Chondrocyte (in vitro differentiated cells): Measurements from ENCODE around the gene CPB2. TPM values are rescaled to one million over a fixed set of nuclear protein-coding genes. Genes with fewer than 3 reads are reported as not detected.

ENCODE experiments used
- DNase-seq: peaks from one replicate; pipeline ENCODE4 v3.0.0; 2021; ENCODE audit warnings: mixed read lengths, low spot score
- H3K27ac Mint-ChIP-seq: one replicate; pipeline ENCODE4 v1.8.0; 2021; ENCODE audit warnings: mild to moderate bottlenecking, moderate library complexity, mixed read lengths; ENCODE audit not compliant: unreplicated experiment
- H3K27me3 Mint-ChIP-seq: 2 replicates; pipeline ENCODE4 v1.8.0; 2021; ENCODE audit warnings: low read depth, mixed read lengths
- H3K36me3 Mint-ChIP-seq: 2 replicates; pipeline ENCODE4 v1.8.0; 2021; ENCODE audit warnings: low read depth, mixed read lengths
- H3K4me1 Mint-ChIP-seq: 2 replicates; pipeline ENCODE4 v1.8.0; 2021; ENCODE audit warnings: low read depth, mild to moderate bottlenecking, mixed read lengths
- H3K4me3 Mint-ChIP-seq: one replicate; pipeline ENCODE4 v1.8.0; 2021; ENCODE audit warnings: mild to moderate bottlenecking, moderate library complexity, mixed read lengths; ENCODE audit not compliant: unreplicated experiment
- H3K9me3 Mint-ChIP-seq: 2 replicates; pipeline ENCODE4 v1.8.0; 2021; ENCODE audit warnings: low read depth, mixed read lengths
- total RNA-seq: library from RNA; stranded (reverse); gene quantifications from 3 replicates; pipeline ENCODE4 v1.2.1, GENCODE V29; 2021
- TF ChIP-seq, protein P1 (sequence below): fragments of 200-600 bp; sonication (generic); IDR thresholded peaks from 2 replicates; pipeline ENCODE4 v1.5.0; 2021; ENCODE audit warnings: antibody characterized with exemption, mild to moderate bottlenecking, moderate library complexity

The CPB2 gene
- total RNA-seq, 1 donor from 2014 or later, result not detected

DNA sequence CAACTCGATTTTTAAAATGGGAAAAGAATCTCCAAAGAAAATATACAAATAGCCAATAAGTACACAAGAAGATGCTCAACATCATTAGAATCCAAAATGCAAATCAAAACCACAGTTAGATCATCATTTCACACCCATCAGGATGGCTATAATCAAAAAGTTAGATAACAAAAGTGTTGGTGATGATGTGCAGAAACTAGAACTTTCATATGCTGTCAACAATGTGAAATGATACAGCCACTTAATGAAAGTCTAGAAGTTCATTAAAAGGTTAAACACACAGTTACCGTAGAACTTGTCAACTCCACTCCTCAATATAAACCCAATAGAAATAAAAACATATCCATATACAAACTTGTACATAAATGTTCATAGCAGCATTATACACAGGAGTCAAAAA, 64.1 kb downstream of the CPB2 start:
- Mint-ChIP-seq H3K27me3 (no peaks in the 10 kb centered on the region), H3K27ac (peak overlapping the region; percentile 76), H3K9me3 (no peaks in the 10 kb centered on the region), H3K4me3 (no peak overlapping the region), H3K36me3 (peaks cover 5% of the 10 kb centered on the region), H3K4me1 (peaks cover 40% of the 10 kb centered on the region)
- TF ChIP-seq, protein P1, sequence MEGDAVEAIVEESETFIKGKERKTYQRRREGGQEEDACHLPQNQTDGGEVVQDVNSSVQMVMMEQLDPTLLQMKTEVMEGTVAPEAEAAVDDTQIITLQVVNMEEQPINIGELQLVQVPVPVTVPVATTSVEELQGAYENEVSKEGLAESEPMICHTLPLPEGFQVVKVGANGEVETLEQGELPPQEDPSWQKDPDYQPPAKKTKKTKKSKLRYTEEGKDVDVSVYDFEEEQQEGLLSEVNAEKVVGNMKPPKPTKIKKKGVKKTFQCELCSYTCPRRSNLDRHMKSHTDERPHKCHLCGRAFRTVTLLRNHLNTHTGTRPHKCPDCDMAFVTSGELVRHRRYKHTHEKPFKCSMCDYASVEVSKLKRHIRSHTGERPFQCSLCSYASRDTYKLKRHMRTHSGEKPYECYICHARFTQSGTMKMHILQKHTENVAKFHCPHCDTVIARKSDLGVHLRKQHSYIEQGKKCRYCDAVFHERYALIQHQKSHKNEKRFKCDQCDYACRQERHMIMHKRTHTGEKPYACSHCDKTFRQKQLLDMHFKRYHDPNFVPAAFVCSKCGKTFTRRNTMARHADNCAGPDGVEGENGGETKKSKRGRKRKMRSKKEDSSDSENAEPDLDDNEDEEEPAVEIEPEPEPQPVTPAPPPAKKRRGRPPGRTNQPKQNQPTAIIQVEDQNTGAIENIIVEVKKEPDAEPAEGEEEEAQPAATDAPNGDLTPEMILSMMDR, result no peak
- no peak for DNase-seq

DNA sequence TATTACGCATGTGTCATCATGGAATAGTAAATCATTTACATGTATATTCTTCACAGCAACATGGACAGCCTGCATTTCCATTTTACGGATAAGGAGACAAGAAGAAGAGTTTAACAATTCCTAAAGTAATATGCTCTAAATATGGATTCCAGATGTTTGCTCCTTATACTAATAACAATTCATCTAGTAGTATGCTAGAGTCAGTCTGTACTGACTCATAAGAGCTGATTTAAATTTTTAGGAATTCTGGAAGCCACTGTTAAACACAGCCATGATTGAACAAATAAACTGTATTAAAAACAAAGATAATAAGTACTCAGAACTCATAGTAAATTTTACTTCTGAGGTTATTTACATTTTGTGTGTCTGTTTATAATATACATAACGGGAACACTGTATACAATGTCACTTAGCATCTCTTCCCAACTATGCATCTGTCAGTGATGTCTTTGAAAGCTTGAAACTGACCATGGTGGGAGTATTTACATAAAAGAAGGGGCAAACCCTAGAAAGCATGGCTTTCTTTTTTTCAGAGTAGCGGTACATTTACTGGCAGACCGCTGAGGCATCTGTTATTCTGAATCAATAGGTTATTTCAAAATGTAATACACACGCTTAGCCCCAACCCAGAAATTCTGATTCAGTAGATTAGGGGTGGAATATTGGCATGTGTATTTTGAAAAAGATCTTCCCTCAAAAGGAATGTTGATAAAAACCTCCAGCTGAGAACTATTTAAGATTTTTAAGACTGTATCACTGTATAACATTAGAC, 65.2 kb downstream of the CPB2 start:
- H3K27me3 Mint-ChIP-seq, result no peaks in the 10 kb centered on the region
- H3K4me1 Mint-ChIP-seq, result peaks cover 33% of the 10 kb centered on the region
- TF ChIP-seq, protein P1, result no peak
- no peaks in the 10 kb centered on the region for H3K9me3 Mint-ChIP-seq
- H3K36me3 Mint-ChIP-seq, result peaks cover 5% of the 10 kb centered on the region
- H3K27ac Mint-ChIP-seq, result peak overlapping the region; percentile 5
- DNase-seq, result no peak
- no peak overlapping the region for H3K4me3 Mint-ChIP-seq

DNA sequence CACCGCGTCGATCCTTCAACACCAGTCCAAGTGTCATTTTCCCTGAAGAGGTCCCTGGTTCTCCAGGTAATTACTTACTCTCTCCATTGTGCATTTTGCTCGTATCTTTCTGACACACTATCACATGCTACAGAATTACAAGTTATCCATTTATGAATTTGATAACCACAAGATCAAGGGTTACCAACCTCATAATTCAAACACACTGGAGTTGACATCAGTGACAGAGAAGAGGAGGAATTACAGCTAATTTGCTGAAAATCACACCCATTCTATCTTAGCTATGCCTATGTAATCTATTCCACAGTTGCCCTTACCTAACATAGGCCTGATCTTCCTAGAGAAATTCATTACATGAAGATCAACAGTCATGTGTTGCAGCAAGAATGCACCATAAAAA, 66.5 kb downstream of the CPB2 start:
- Mint-ChIP-seq H3K4me3 (no peak overlapping the region), H3K4me1 (peaks cover 33% of the 10 kb centered on the region), H3K27ac (no peak overlapping the region), H3K27me3 (no peaks in the 10 kb centered on the region), H3K9me3 (peaks cover 7% of the 10 kb centered on the region), H3K36me3 (peaks cover 9% of the 10 kb centered on the region)
- TF ChIP-seq, protein P1, result no peak
- no peak for DNase-seq

DNA sequence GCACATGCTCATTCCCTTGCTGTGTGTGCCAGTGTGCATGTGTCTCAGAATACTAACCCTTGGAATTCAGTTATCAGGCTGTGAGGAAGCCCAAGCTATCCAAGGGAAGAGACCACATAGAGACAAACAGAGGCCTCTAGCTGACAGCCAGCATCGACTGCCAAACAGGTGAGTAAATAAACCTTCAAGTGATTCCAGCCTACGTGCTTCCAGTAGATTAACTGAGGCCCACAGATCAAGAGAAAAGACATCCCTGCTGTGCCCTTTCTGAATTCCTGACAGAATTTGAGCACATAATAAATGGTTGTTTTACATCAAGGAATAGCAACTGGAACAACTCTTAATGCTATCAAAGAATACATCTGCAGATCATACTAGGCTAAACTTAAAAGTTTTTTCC, 69.8 kb downstream of the CPB2 start:
- H3K9me3 Mint-ChIP-seq, result peaks cover 19% of the 10 kb centered on the region
- DNase-seq, result no peak
- no peak overlapping the region for H3K27ac Mint-ChIP-seq
- H3K4me3 Mint-ChIP-seq, result no peak overlapping the region
- H3K27me3 Mint-ChIP-seq, result no peaks in the 10 kb centered on the region
- peaks cover 15% of the 10 kb centered on the region for H3K36me3 Mint-ChIP-seq
- TF ChIP-seq, protein P1, result no peak
- peaks cover 10% of the 10 kb centered on the region for H3K4me1 Mint-ChIP-seq

DNA sequence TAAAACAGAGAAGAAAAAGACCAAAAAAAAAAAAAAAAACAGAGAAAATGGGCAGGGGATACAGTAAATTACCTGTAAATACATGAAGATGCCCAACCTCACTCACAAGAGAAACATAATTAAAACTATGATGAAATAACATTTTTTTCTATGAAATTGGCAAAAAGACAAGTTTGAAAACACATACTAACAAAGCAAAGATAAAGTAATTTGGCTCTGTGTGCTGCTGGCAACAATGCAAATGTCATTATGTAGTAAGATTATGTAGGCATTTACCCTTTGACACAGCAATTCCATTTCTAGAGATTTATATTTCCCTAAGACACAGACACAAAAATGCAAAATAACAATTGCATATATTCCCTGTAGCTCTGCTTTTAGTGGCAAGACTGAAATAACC, 72.5 kb downstream of the CPB2 start:
- TF ChIP-seq, protein P1, result no peak
- no peak for DNase-seq
- Mint-ChIP-seq H3K9me3 (peaks cover 30% of the 10 kb centered on the region), H3K4me1 (no peaks in the 10 kb centered on the region), H3K36me3 (peaks cover 19% of the 10 kb centered on the region), H3K27ac (no peak overlapping the region), H3K27me3 (no peaks in the 10 kb centered on the region), H3K4me3 (no peak overlapping the region)
